Panc1 (cell line): ENCODE data around the gene DGKG. TPM values are rescaled to one million over a fixed set of nuclear protein-coding genes. Genes with fewer than 3 reads are reported as not detected.

ENCODE experiments used
- ATAC-seq: fragments of 200-7000 bp; cut with Tn5 transposase; 2 replicates; pipeline ENCODE4 v1.9.1; 2020; ENCODE audit warnings: mild to moderate bottlenecking, moderate library complexity
- BruUV-seq: library from RNA; stranded (reverse); fragments of 400-500 nt; replicated peaks from 2 replicates; lab custom pipeline; 2021; lab: Mats Ljungman, UMichigan
- CTCF ChIA-PET: fragments of 300-600 bp; sonication (Branson Sonifier 250); formaldehyde crosslinking; loops from one replicate; lab custom pipeline; 2022; ENCODE audit warnings: antibody characterized with exemption; lab: Charles Lee
- POLR2A ChIA-PET: fragments of 300-600 bp; sonication (Branson Sonifier 250); formaldehyde crosslinking; loops from one replicate; lab custom pipeline; 2022; ENCODE audit warnings: antibody characterized with exemption; lab: Charles Lee
- DNase-seq: peaks from one replicate; pipeline ENCODE4 v3.0.0-alpha.2; 2010; ENCODE audit warnings: low read depth, low spot score
- H3K27ac ChIP-seq: 2 replicates; pipeline ENCODE4 v1.5.1; 2011; ENCODE audit warnings: mild to moderate bottlenecking, low read length, inconsistent platforms
- H3K27me3 ChIP-seq: fragments of 200-500 bp; sonication (Bioruptor generic); 2 replicates; pipeline ENCODE4 v1.6.0; 2014; ENCODE audit warnings: low read length, inconsistent platforms; ENCODE audit not compliant: control insufficient read depth, insufficient read depth
- H3K36me3 ChIP-seq: fragments of 200-500 bp; sonication (Bioruptor generic); 2 replicates; pipeline ENCODE4 v1.5.1; 2014; ENCODE audit warnings: inconsistent platforms, mild to moderate bottlenecking, low read length, moderate library complexity; ENCODE audit not compliant: control insufficient read depth, insufficient read depth
- H3K4me1 ChIP-seq: 2 replicates; pipeline ENCODE4 v1.5.1; 2011; ENCODE audit warnings: inconsistent platforms, mild to moderate bottlenecking, low read length, moderate library complexity; ENCODE audit not compliant: control insufficient read depth, insufficient read depth
- H3K4me3 ChIP-seq, 2 experiments: 2 replicates each; pipeline ENCODE4 v1.5.1; 2011 to 2012; ENCODE audit warnings: low read depth in 2 of 2, low read length in 2 of 2, mild to moderate bottlenecking in 2 of 2, inconsistent platforms in 1 of 2, moderate library complexity in 1 of 2
- H3K9me3 ChIP-seq: fragments of 200-500 bp; sonication (Bioruptor generic); 2 replicates; pipeline ENCODE4 v1.5.1; 2014; ENCODE audit warnings: low read depth, mild to moderate bottlenecking, inconsistent platforms, low read length, moderate library complexity; ENCODE audit not compliant: control insufficient read depth, insufficient read depth
- CTCF ChIP-seq: fragments of 450-650 bp; IDR thresholded peaks from 2 replicates; pipeline ENCODE4 v1.5.1; 2017; ENCODE audit warnings: mild to moderate bottlenecking
- POLR2AphosphoS5 ChIP-seq: IDR thresholded peaks from 2 replicates; pipeline ENCODE4 v1.6.1; 2012; ENCODE audit warnings: mild to moderate bottlenecking, low read depth, low read length, moderate library complexity
- SIN3A ChIP-seq: IDR thresholded peaks from 2 replicates; pipeline ENCODE4 v1.6.1; 2012; ENCODE audit warnings: low read depth, mild to moderate bottlenecking, low read length, moderate library complexity, borderline replicate concordance; ENCODE audit not compliant: insufficient read depth
- TCF7L2 ChIP-seq: IDR thresholded peaks from 2 replicates; pipeline ENCODE4 v1.6.1; 2011; ENCODE audit warnings: mild to moderate bottlenecking, low read depth, low read length, inconsistent platforms
- in situ Hi-C: cut with HindIII; loops from 2 replicates; pipeline ENCODE4 v1.10.0; 2016; ENCODE audit warnings: low sequenced_read_pairs, low pct_unique_long_range_greater_than_20kb
- intact Hi-C: fragments of 100-400 bp; cut with micrococcal nuclease; formaldehyde crosslinking; loops from one replicate; pipeline ENCODE4 v1.10.0; 2022; ENCODE audit not compliant: unreplicated experiment
- total RNA-seq: library from RNA; stranded (reverse); gene quantifications from one replicate; pipeline ENCODE4 v1.2.1, GENCODE V29; 2021; ENCODE audit not compliant: unreplicated experiment
- TF ChIP-seq, protein P1 (sequence below), 2 experiments: IDR thresholded peaks; 2 replicates each; pipeline ENCODE4 v1.6.1; 2011 to 2012; ENCODE audit warnings: low read depth in 2 of 2, control low read depth in 1 of 2, low read length in 1 of 2, mild to moderate bottlenecking in 1 of 2, moderate library complexity in 1 of 2; ENCODE audit not compliant: insufficient read depth in 1 of 2

Gene DGKG
- total RNA-seq, 1 experiment from 2014 or later = 0.46 TPM

DNA sequence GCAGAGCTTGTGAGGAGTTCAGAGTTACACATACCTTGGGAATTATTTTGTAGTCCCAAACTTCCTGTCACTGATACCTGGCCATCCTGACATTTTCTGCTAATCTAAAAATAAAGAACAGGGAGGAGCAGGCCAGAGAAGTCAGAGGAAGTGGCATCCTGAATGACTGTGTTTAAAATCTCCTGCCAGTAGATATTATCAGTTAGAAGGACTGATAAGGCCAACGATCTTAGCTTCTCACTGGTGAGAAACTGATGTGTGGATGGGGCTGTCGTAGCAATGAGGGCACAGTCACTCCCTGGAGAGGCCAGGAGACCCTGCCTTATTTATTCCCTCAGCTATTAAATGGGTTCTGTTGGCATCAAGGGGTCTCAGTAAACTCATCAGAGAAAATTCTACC, 115.1 kb downstream of the DGKG start:
- intact Hi-C loops (no loop called here), in situ Hi-C loops (no loop called here)
- Histone ChIP-seq H3K27ac (no peak overlapping the region), H3K36me3 (no peaks in the 10 kb centered on the region), H3K9me3 (no peaks in the 10 kb centered on the region), H3K4me1 (peaks cover 6% of the 10 kb centered on the region; the same call in 1 of the 2 replicates), H3K27me3 (peaks cover 9% of the 10 kb centered on the region), H3K4me3 (no peak overlapping the region)
- DNase-seq (no peak), ATAC-seq (no peak)
- ChIA-PET POLR2A (no interaction called here), CTCF (interaction anchor here (0.9 kb wide), 1 partner anchor 303 kb away, joined by 3 read pairs; no protein-coding TSS in a partner anchor)
- no TSS peak for BruUV-seq
- no peak for TF ChIP-seq TCF7L2
- TF ChIP-seq, protein P1, sequence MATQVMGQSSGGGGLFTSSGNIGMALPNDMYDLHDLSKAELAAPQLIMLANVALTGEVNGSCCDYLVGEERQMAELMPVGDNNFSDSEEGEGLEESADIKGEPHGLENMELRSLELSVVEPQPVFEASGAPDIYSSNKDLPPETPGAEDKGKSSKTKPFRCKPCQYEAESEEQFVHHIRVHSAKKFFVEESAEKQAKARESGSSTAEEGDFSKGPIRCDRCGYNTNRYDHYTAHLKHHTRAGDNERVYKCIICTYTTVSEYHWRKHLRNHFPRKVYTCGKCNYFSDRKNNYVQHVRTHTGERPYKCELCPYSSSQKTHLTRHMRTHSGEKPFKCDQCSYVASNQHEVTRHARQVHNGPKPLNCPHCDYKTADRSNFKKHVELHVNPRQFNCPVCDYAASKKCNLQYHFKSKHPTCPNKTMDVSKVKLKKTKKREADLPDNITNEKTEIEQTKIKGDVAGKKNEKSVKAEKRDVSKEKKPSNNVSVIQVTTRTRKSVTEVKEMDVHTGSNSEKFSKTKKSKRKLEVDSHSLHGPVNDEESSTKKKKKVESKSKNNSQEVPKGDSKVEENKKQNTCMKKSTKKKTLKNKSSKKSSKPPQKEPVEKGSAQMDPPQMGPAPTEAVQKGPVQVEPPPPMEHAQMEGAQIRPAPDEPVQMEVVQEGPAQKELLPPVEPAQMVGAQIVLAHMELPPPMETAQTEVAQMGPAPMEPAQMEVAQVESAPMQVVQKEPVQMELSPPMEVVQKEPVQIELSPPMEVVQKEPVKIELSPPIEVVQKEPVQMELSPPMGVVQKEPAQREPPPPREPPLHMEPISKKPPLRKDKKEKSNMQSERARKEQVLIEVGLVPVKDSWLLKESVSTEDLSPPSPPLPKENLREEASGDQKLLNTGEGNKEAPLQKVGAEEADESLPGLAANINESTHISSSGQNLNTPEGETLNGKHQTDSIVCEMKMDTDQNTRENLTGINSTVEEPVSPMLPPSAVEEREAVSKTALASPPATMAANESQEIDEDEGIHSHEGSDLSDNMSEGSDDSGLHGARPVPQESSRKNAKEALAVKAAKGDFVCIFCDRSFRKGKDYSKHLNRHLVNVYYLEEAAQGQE (IDR thresholded peaks at IDR 0.05; ENCODE audit: insufficient read depth in 1 of 2, low read depth in 2 of 2, low read length in 1 of 2) = no peak

DNA sequence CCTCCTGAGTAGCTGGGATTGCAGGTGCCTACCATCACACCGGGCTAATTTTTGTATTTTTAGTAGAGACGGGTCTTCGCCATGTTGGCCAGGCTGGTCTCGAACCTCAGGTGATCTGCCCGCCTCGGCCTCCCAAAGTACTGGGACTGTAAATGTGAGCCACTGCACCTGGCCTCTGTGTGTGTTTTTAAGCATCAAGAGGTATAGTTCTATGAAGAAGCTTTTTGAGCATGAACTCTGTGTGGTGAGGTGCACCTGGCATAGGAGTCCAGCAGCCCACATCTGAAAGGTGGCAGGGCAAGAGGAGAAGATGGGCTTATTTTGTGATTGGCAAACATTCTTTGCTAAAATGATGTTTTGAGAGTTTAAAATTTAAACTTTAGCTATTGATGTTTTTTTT, 118.0 kb downstream of the DGKG start:
- H3K9me3 ChIP-seq = no peaks in the 10 kb centered on the region
- no peak overlapping the region for H3K27ac ChIP-seq
- H3K4me3 ChIP-seq = no peak overlapping the region
- in situ Hi-C loops (no loop called here), intact Hi-C loops (loop anchor here (5.0 kb wide), 1 partner anchor 137 kb away; the partner anchor contains the start of gene ETV5)
- ChIA-PET CTCF (interaction anchor here (0.9 kb wide), 1 partner anchor 532 kb away, joined by 3 read pairs; no protein-coding TSS in a partner anchor), POLR2A (interaction anchor here (0.6 kb wide), 1 partner anchor 366 kb away, joined by 6 read pairs; no protein-coding TSS in a partner anchor)
- ATAC-seq (no peak), DNase-seq (no peak)
- H3K27me3 ChIP-seq = peaks cover 9% of the 10 kb centered on the region; the same call in 1 of the 2 replicates
- no peaks in the 10 kb centered on the region for H3K36me3 ChIP-seq
- BruUV-seq = no TSS peak
- no peak for TF ChIP-seq TCF7L2
- no peak for TF ChIP-seq CTCF
- TF ChIP-seq POLR2AphosphoS5 = no peak
- no peak for TF ChIP-seq SIN3A
- TF ChIP-seq, protein P1 (IDR thresholded peaks at IDR 0.05; ENCODE audit: insufficient read depth in 1 of 2, low read depth in 2 of 2, low read length in 1 of 2) = no peak
- H3K4me1 ChIP-seq = peaks cover 6% of the 10 kb centered on the region; the same call in 1 of the 2 replicates
